HG02678 (cell line): Measurements from ENCODE around the gene LINGO3.

Experiments used
- ATAC-seq: cut with Tn5 transposase; IDR thresholded peaks from one replicate; pipeline ENCODE4 v1.9.1; 2021; ENCODE audit warnings: mild to moderate bottlenecking, moderate library complexity; ENCODE audit not compliant: unreplicated experiment

LINGO3 gene

DNA sequence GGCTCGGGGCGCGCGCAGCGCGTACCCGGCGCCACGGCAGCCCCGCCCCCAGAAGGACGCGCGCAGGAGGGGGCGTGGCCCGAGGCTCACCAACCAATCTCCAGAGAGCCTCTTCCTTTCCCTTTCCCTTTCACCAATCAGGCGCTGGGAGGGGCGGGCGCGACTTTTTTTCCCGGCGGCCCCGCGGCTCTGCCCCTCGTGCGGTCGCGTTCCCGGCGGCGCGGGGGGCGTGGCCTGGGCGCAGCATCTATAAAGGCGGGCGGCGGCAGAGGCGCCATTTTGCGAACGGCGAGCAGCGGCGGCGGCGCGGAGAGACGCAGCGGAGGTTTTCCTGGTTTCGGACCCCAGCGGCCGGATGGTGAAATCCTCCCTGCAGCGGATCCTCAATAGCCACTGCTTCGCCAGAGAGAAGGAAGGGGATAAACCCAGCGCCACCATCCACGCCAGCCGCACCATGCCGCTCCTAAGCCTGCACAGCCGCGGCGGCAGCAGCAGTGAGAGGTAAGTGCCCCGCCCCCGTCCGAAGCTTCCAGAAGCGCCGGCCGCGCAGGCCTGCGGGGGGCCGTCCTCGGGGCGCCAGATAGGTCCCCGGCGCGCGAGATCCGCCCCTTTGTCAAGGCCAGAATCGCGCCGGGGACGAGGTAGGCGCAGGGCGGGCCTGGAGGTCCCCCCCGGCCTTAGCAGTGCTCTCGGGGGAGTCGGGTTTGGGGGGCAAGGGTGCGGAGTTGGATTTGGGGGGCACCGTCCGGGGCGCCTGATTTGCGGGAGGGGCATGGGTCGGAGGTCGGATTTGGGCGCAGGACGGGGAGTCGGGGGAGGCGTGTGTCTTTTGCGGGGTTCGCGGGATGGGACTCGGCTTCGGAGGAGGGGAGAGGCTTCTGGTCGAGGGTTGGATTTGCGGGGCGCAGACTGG lies 38.5 kb downstream of the LINGO3 start:
- peak; percentile 74 for ATAC-seq

GRCh38 chr19:2268861-2269243 lies 39.1 kb downstream of the LINGO3 start:
- ATAC-seq, result no peak

DNA sequence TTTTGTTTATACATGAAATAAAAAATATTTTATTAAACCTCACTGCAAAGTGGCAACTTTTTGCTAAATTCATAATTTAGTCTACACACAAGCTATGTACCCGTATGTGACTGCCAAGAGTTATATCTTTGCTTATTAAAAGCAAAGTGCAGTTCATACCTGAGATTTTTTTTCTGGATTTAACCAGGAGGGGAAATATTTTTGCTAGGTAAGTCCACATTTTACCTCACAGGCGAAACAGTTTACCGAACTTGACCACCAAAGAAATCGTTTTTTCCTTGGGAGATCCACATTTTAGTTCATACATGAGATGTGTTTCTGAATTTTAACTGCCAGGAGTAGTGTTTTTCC lies 39.5 kb downstream of the LINGO3 start:
- no peak for ATAC-seq

DNA sequence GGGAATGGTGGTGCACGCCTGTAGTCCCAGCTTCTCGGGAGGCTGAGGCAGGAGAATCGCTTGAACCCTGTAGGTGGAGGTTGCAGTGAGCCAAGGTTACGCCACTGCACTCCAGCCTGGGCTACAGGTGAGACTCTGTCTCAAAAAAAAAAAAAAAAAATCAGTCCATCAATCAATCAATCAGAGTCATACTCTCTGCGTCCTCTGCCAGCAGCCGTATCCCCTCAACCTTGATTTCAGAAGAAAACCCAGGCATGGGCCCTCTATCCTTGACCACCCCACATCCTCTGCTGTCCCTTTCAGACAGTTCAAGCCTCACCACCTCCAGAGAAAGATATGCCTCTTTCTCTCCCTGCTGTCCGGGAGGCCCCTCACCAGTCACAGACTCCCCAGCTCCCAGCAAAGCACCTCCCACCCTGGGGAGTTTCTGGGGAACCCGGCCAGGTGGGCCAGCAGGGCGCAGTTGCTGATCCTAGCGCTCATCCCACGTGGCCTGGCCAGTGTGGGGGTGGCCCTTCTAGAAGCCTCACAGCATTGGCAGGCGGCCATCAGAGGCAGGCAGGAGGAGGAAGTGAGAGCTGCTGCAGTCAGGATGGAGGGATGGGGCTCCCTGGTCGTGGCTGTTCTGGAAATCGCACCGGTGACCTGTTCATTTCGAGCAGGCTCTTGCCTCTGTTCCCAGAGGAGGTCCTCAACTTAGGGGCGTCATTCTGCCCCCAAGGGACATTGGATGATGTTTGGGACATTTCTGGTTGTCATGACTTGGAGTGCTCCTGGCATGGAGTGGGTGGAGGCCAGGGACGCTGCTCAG lies 41.6 kb downstream of the LINGO3 start:
- no peak for ATAC-seq

DNA sequence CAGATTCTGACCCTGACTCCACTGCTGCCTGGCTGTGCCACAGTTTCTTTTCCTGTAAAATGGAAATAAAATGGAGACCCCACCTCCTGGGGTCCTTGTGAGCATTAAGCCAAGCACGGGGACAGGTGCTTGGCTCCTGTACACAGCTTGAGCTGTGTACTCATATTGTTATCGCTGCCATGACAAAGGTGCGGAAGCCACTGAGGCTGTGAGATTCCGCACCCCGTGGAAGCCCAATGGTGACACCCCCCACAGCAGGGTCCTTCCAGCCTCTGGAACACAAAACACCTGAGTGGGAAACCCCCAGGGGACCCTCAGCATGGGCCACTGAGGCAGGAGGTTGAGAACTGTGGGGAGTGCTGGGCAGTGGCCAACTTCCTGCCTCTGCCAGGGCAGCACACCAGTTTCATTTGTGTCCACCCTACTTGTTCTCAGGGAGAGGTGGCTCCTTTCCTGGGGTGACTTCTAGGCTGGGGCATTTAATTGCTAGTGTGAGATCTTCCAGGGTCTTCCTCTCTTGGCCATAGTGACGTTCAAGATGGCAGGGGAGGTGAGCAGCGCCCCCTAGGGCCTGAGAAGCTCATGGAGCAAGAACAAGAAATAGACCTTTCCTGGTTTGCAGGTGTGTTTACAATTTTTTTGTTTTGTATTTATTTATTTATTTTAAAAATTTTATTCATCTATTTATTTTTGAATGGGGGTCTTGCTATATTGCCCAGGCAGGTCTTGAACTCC lies 46.3 kb downstream of the LINGO3 start:
- ATAC-seq, result no peak

DNA sequence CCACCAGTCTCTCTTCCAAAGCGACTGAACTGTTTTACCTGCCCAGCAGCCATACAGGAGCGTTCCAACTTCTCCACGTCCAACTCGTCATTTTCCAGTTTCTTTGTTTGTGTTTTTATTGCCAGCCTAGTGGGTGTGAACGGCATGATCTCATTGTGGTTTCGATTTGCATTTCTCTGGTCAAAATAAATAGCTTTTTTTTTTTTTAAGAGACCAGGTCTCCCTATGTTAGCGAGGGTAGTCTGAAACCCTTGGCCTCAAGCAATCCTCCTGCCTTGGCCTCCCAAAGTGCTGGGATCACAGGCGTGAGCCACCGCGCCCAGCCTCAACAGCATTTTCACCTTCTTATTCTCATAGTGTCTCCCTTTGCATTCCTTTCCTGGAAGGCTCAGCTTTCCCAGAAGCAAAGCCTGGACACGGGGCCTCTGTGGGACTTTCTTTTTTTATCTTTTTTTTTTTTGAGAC lies 47.6 kb downstream of the LINGO3 start:
- no peak for ATAC-seq

DNA sequence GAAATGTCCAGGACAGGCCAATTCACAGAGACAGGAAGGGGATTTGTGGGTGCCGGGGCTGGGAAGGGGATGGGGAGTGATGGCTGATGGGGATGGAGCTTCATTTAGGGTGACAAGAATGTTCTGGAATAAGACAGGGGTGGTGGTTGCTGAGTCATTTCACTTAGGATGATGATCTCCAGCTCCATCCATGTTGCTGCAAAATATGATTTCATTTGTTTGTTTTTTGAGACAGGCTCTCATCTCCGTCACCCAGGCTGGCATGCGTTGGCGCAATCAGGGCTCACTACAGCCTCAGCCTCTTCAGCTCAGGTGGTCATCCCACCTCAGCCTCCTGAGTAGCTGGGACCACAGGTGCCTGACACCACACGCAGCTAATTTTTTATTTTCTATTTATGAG lies 48.6 kb downstream of the LINGO3 start:
- ATAC-seq, result no peak
